Measurements from ENCODE around the gene ATG4C. TPM values are rescaled to one million over a fixed set of nuclear protein-coding genes. Genes with fewer than 3 reads are reported as not detected.

The ATG4C gene
- total RNA-seq, 1 experiment from 2014 or later, result 6.5 TPM

GRCh38 chr1:62832276-62832675 lies 48.3 kb downstream of the ATG4C start:
- no peak for DNase-seq (ENCODE audit: low read depth, low spot score)
- Histone ChIP-seq H3K36me3 (ENCODE audit: control insufficient read depth, insufficient read depth, low read length) (no peaks in the 10 kb centered on the region; the same call in 1 of the 2 replicates), H3K27ac (ENCODE audit: low read length) (no peak overlapping the region), H3K4me3 (ENCODE audit: low read depth in 2 of 2, low read length in 2 of 2) (no peak overlapping the region), H3K27me3 (ENCODE audit: control insufficient read depth, insufficient read depth, low read length) (no peaks in the 10 kb centered on the region), H3K4me1 (ENCODE audit: control insufficient read depth, insufficient read depth, low read length) (no peaks in the 10 kb centered on the region), H3K9me3 (ENCODE audit: control insufficient read depth, insufficient read depth, low read depth, low read length) (no peaks in the 10 kb centered on the region)
- no TSS peak for BruUV-seq (replicated peaks)
- ATAC-seq, result no peak
- intact Hi-C loops (cut with micrococcal nuclease; ENCODE audit: unreplicated experiment), result no loop called here
- TF ChIP-seq CTCF (IDR thresholded peaks at IDR 0.05) (0 out of 2 replicates have a peak, but pooled peaks have one; percentile 7), SIN3A (IDR thresholded peaks at IDR 0.05; ENCODE audit: borderline replicate concordance, insufficient read depth, low read depth, low read length) (no peak)
- in situ Hi-C loops (cut with HindIII; ENCODE audit: low pct_unique_long_range_greater_than_20kb, low sequenced_read_pairs), result no loop called here
- ChIA-PET POLR2A (no interaction called here), CTCF (no interaction called here)

GRCh38 chr1:62833529-62833928 lies 49.6 kb downstream of the ATG4C start:
- TF ChIP-seq TCF7L2 (IDR thresholded peaks at IDR 0.05; ENCODE audit: low read depth, low read length), result no peak
- no TSS peak for BruUV-seq (replicated peaks)
- Histone ChIP-seq H3K4me1 (ENCODE audit: control insufficient read depth, insufficient read depth, low read length) (no peaks in the 10 kb centered on the region), H3K9me3 (ENCODE audit: control insufficient read depth, insufficient read depth, low read depth, low read length) (no peaks in the 10 kb centered on the region), H3K36me3 (ENCODE audit: control insufficient read depth, insufficient read depth, low read length) (no peaks in the 10 kb centered on the region; the same call in 1 of the 2 replicates), H3K27me3 (ENCODE audit: control insufficient read depth, insufficient read depth, low read length) (no peaks in the 10 kb centered on the region), H3K4me3 (ENCODE audit: low read depth in 2 of 2, low read length in 2 of 2) (no peak overlapping the region), H3K27ac (ENCODE audit: low read length) (no peak overlapping the region)
- CTCF ChIA-PET, result no interaction called here
- intact Hi-C loops (cut with micrococcal nuclease; ENCODE audit: unreplicated experiment) (no loop called here), in situ Hi-C loops (cut with HindIII; ENCODE audit: low pct_unique_long_range_greater_than_20kb, low sequenced_read_pairs) (no loop called here)
- ATAC-seq, result no peak
- DNase-seq (ENCODE audit: low read depth, low spot score), result no peak
- POLR2A ChIA-PET, result no interaction called here

GRCh38 chr1:62834400-62834961 lies 50.5 kb downstream of the ATG4C start:
- ChIA-PET POLR2A (no interaction called here), CTCF (no interaction called here)
- in situ Hi-C loops (cut with HindIII; ENCODE audit: low pct_unique_long_range_greater_than_20kb, low sequenced_read_pairs) (no loop called here), intact Hi-C loops (cut with micrococcal nuclease; ENCODE audit: unreplicated experiment) (no loop called here)
- no peaks in the 10 kb centered on the region for H3K4me1 ChIP-seq (ENCODE audit: control insufficient read depth, insufficient read depth, low read length)
- no peaks in the 10 kb centered on the region for H3K27me3 ChIP-seq (ENCODE audit: control insufficient read depth, insufficient read depth, low read length)
- H3K9me3 ChIP-seq (ENCODE audit: control insufficient read depth, insufficient read depth, low read depth, low read length), result no peaks in the 10 kb centered on the region
- ATAC-seq (no peak), DNase-seq (ENCODE audit: low read depth, low spot score) (no peak)
- TF ChIP-seq TCF7L2 (IDR thresholded peaks at IDR 0.05; ENCODE audit: low read depth, low read length) (no peak), POLR2AphosphoS5 (IDR thresholded peaks at IDR 0.05; ENCODE audit: low read depth, low read length) (no peak), REST (IDR thresholded peaks at IDR 0.05; ENCODE audit: insufficient read depth in 1 of 2, low read depth in 2 of 2, low read length in 1 of 2) (no peak), CTCF (IDR thresholded peaks at IDR 0.05) (no peak), SIN3A (IDR thresholded peaks at IDR 0.05; ENCODE audit: borderline replicate concordance, insufficient read depth, low read depth, low read length) (no peak)
- no peak overlapping the region for H3K4me3 ChIP-seq (ENCODE audit: low read depth in 2 of 2, low read length in 2 of 2)
- no peak overlapping the region for H3K27ac ChIP-seq (ENCODE audit: low read length)
- H3K36me3 ChIP-seq (ENCODE audit: control insufficient read depth, insufficient read depth, low read length), result no peaks in the 10 kb centered on the region; the same call in 1 of the 2 replicates
- no TSS peak for BruUV-seq (replicated peaks)

Measured in Panc1 (cell line).